GM21367 (cell line): Measurements from ENCODE around the gene RPA3.
A peak's percentile ranks its signal among the peaks of the same experiment; 100 is the strongest.
"Not testable (repeated sequence)": the region's sequence is repeated elsewhere in the genome, so short reads cannot be mapped to it uniquely, and the experiment has no call there.

Source experiments
- ATAC-seq: cut with Tn5 transposase; IDR thresholded peaks from one replicate; pipeline ENCODE4 v1.9.1; 2021; ENCODE audit not compliant: unreplicated experiment

The RPA3 gene

GRCh38 chr7:7695111-7695817 is 23.1 kb downstream of the RPA3 start:
- ATAC-seq, result no peak

DNA sequence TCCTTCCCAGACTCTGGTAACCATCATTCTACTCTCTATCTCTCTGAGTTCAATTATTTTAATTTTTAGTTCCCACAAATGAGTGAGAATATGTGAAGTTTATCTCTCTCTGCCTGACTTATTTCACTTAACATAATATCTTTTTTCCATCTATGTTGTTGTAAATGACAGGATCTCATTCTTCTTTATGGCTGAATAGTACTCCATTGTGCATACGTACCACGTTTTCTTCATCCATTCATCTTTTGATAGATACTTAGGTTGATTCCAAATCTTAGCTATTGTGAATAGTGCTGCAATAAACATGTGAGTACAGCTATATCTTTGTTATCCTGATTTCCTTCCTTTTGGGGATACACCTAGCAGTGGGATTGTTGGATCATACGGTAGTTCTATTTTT is 23.9 kb downstream of the RPA3 start:
- no peak for ATAC-seq

DNA sequence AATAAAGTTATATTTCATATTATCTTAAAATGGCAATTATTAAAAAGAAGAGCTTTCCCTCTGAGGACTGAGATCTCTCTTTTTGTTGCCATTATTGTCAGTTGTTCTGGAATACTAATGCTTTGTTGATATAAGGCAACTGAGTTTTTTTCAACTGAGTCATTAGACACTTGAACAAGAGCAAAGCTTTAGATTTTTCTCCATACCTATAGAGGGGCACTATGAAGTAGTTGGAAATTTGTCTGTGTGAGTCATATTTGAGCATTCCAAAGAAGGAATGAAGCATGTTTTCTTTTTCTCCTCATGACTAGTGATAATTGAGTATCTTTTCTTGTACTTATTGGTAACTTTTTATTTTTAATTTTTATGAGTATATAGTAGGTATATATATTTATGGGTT is 24.5 kb downstream of the RPA3 start:
- ATAC-seq, result no peak

GRCh38 chr7:7688956-7689355 is 29.5 kb downstream of the RPA3 start:
- no peak for ATAC-seq

- no peak for ATAC-seq
Observed at GRCh38 chr7:7688310-7688709, 30.1 kb downstream of the RPA3 start.

- ATAC-seq, result no peak
Observed at GRCh38 chr7:7687800-7688199, 30.6 kb downstream of the RPA3 start.

GRCh38 chr7:7686811-7687508 is 31.4 kb downstream of the RPA3 start:
- ATAC-seq, result no peak

- ATAC-seq, result no peak
Observed at GRCh38 chr7:7682861-7683260, 35.5 kb downstream of the RPA3 start.

DNA sequence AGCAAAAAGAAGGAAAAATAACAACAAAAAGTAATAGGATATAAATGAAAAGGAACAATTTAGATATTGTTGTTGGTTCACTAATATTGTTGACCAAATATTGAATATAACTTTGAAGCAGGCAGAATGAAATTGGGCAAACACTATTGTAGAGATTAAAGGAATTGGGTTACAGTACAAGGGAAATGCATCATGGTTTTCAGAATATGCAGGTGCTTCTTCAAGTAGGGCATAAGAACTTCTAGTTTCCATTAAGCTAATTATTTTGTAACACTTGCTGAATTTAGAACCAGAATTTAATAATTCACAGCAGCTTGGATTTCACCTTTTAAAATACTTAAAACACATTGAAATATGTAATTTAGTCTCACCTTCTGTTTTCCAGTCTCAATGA is 36.5 kb downstream of the RPA3 start:
- ATAC-seq, result no peak

- peak; percentile 82 for ATAC-seq
Observed at GRCh38 chr7:7681191-7681935, 37.0 kb downstream of the RPA3 start.

DNA sequence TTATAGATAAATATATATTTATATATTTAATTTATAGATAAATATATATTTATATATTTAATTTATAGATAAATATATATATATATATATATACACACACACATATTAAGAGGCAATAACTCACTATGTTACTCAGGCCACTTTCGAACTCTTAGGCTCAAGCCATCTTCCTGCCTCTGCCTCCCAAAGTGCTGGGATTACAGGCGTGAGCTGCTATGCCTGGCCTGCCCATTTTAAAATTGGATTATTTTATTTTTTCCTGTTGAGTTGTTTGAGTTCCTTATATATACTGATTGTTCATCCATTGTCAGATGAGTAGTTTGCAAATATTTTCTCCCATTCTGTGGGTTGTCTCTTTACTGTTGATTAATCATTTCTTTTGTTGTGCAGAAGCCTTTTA is 38.8 kb downstream of the RPA3 start:
- not testable (repeated sequence) for ATAC-seq

DNA sequence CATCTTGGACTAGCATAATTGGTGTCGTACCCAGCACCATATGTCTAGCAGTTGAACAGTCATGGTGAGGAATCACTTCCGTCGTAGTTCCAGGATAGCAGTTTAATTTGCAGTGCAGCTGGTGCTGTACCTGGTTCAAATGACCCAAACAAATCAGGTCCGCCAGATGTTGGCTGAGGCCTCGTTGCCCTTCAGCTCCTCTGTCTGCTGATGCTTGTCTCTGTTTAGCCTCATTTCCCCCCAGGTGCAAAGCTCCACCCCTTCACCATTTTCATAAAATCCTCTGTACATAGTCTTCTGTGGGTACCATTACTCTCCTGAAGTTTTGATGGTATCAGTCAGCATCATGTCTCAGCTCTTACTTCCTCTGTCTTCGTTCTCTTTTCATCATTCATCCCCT is 42.7 kb downstream of the RPA3 start:
- no peak for ATAC-seq

DNA sequence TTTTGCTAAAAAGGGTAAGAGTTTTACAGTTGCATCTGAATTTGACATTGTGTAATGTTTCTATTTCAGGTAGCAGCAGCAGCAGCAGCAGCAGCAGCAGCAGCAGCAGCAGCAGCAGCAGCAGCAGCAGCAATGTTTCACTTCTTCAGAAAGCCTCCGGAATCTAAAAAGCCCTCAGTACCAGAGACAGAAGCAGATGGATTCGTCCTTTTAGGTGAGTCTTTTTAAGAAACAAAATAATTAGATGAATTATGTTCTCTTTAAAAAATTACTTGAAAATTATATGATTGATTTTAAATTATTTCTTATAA is 45.2 kb downstream of the RPA3 start:
- no peak for ATAC-seq

- no peak for ATAC-seq
Observed at GRCh38 chr7:7672545-7673239, 45.7 kb downstream of the RPA3 start.

DNA sequence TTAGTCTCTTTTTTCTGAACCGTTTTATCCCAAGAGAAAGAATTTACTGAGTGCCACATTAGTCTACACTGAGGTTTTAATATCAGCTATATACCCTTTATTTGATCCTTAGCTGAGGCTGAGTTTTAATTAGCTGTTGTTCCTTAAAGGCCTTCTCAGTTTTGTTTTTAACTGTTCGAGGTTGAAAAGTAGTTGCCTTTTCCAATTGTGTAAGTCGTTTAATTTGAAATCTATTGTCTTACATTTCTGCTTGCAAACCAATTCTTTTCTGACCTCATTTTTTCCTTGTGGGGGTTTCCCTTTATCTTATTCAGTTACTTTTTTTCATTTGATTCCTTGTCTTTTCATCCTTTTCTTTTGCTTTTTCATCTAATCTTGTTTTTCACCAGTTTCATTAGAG is 47.0 kb downstream of the RPA3 start:
- ATAC-seq, result no peak

GRCh38 chr7:7670490-7670889 is 47.9 kb downstream of the RPA3 start:
- ATAC-seq, result no peak

DNA sequence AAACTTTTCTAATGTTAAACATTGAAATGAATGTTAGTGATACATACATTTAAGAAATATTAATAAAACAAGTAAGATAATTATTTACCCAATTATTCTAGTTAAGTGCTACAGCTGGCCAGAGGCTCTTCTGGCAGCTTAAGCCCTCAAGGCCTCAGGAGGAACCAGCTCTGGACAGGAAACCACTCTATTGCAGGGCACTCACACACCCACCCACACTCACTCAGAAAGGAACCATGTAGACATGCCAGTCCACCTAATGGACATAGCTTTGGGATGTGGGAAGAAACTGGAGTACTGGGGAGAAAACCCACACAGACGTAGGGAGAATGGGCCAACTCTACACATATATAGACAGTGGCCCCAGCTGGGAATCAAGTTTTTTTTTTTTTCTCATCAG is 49.7 kb downstream of the RPA3 start:
- ATAC-seq, result no peak

- no peak for ATAC-seq
Observed at GRCh38 chr7:7667187-7667586, 51.2 kb downstream of the RPA3 start.

- no peak for ATAC-seq
Observed at GRCh38 chr7:7665031-7665430, 53.4 kb downstream of the RPA3 start.

GRCh38 chr7:7664291-7664690 is 54.1 kb downstream of the RPA3 start:
- no peak for ATAC-seq

- ATAC-seq, result no peak
Observed at GRCh38 chr7:7662527-7662926, 55.9 kb downstream of the RPA3 start.

DNA sequence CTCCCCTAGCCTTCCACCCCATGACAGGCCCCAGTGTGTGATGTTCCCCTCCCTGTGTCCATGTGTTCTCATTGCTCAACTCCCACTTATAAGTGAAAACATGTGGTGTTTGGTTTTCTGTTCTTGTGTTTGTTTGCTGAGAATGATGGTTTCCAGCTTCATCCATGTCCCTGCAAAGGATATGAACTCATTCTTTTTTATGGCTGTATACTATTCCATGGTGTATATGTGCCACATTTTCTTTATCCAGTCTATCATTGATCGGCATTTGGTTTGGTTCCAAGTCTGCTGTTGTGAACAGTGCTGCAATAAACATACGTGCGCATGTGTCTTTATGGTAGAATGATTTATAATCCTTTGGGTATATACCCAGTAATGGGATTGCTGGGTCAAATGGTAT is 61.9 kb downstream of the RPA3 start:
- not testable (repeated sequence) for ATAC-seq
